Esophagus (tissue), 2 donors: ENCODE data around the gene EPB41L1. TPM values are rescaled to one million over a fixed set of nuclear protein-coding genes. Genes with fewer than 3 reads are reported as not detected.

Experiments
- H3K27ac ChIP-seq, 2 donors: one replicate each; pipeline ENCODE4 v1.5.1; 2013; ENCODE audit warnings: low read depth in 2 of 2, mild to moderate bottlenecking in 2 of 2, inconsistent platforms in 1 of 2, low read length in 1 of 2, moderate library complexity in 1 of 2
- H3K27me3 ChIP-seq, 2 donors: one replicate each; pipeline ENCODE4 v1.6.1; 2013; ENCODE audit warnings: low read length in 2 of 2, control low read depth in 1 of 2, mild to moderate bottlenecking in 1 of 2; ENCODE audit not compliant: insufficient read depth in 2 of 2, control insufficient read depth in 1 of 2
- H3K36me3 ChIP-seq, 2 donors: one replicate each; pipeline ENCODE4 v1.6.1; 2013; ENCODE audit warnings: low read length in 1 of 2; ENCODE audit not compliant: control insufficient read depth in 2 of 2, insufficient read depth in 2 of 2
- H3K4me1 ChIP-seq, 2 donors: one replicate each; pipeline ENCODE4 v1.6.1; 2013; ENCODE audit warnings: low read length in 1 of 2; ENCODE audit not compliant: control insufficient read depth in 2 of 2, insufficient read depth in 2 of 2
- H3K4me3 ChIP-seq, 2 donors: one replicate each; pipeline ENCODE4 v1.5.1; 2013; ENCODE audit warnings: low read length in 2 of 2, mild to moderate bottlenecking in 2 of 2, low read depth in 1 of 2, moderate library complexity in 1 of 2
- H3K9me3 ChIP-seq, 2 donors: one replicate each; pipeline ENCODE4 v1.6.1; 2013; ENCODE audit warnings: mild to moderate bottlenecking in 2 of 2, low read depth in 1 of 2, low read length in 1 of 2, moderate library complexity in 1 of 2; ENCODE audit not compliant: control insufficient read depth in 2 of 2, insufficient read depth in 1 of 2
- WGBS, 2 donors: extraction: QIAGEN DNeasy Blood & Tissue Kit; methylation state at CpG; one replicate each; pipeline ENCODE4 v1.1.7; 2013; 5-methylcytosine and 5-hydroxymethylcytosine counted together
- polyA plus RNA-seq, 2 donors: library from polyadenylated mRNA; stranded (reverse); fragments of 200-250 nt; gene quantifications; one replicate each; pipeline ENCODE4 v1.2.3, GENCODE V29; 2013
- donor health status: healthy with polysubstance abuse.
- donor health status: Bipolar disorder and iron deficiency.

The EPB41L1 gene
- polyA plus RNA-seq, 2 donors = 30.2 to 35.0 TPM

- no peak overlapping the region for H3K27ac ChIP-seq
- peaks cover 0 to 13% of the 10 kb centered on the region in 2 donors for H3K36me3 ChIP-seq
- H3K27me3 ChIP-seq = no peaks in the 10 kb centered on the region
- H3K4me1 ChIP-seq = no peaks in the 10 kb centered on the region
- no peaks in the 10 kb centered on the region for H3K9me3 ChIP-seq
- no peak overlapping the region for H3K4me3 ChIP-seq
- 89 to 90% methylated on average over 7 of the region's 7 CpGs for WGBS, 2 donors
Measured at GRCh38 chr20:36225666-36226065, 71.1 kb downstream of the EPB41L1 start.

- Histone ChIP-seq H3K36me3 (peaks cover 0 to 8% of the 10 kb centered on the region in 2 donors), H3K4me3 (no peak overlapping the region), H3K9me3 (no peaks in the 10 kb centered on the region), H3K27me3 (no peaks in the 10 kb centered on the region), H3K27ac (no peak overlapping the region), H3K4me1 (no peaks in the 10 kb centered on the region)
- whole genome bisulfite sequencing, 2 donors = 75 to 76% methylated on average over 6 of the region's 6 CpGs
Measured at GRCh38 chr20:36228770-36229169, 74.2 kb downstream of the EPB41L1 start.

- Histone ChIP-seq H3K27ac (no peak overlapping the region), H3K4me1 (no peaks in the 10 kb centered on the region), H3K4me3 (no peak overlapping the region), H3K27me3 (no peaks in the 10 kb centered on the region), H3K36me3 (peaks cover 0 to 8% of the 10 kb centered on the region in 2 donors), H3K9me3 (no peaks in the 10 kb centered on the region)
- WGBS, 2 donors = 64 to 65% methylated on average over 3 of the region's 3 CpGs
Measured at GRCh38 chr20:36230019-36230418, 75.5 kb downstream of the EPB41L1 start.

GRCh38 chr20:36231331-36231730, 76.8 kb downstream of the EPB41L1 start:
- WGBS, 2 donors = 91 to 94% methylated on average over 7 of the region's 7 CpGs

GRCh38 chr20:36234771-36235320, 80.3 kb downstream of the EPB41L1 start:
- no peak overlapping the region for H3K27ac ChIP-seq
- no peaks in the 10 kb centered on the region for H3K9me3 ChIP-seq
- H3K27me3 ChIP-seq = no peaks in the 10 kb centered on the region
- no peak overlapping the region for H3K4me3 ChIP-seq
- peaks cover 0 to 3% of the 10 kb centered on the region in 2 donors for H3K36me3 ChIP-seq
- peaks cover 2 to 4% of the 10 kb centered on the region in 2 donors for H3K4me1 ChIP-seq
- 73 to 79% methylated on average over 4 of the region's 4 CpGs for WGBS, 2 donors

More at GRCh38 chr20:36231331-36231730, 76.8 kb downstream of the EPB41L1 start:
- Histone ChIP-seq H3K27me3 (no peaks in the 10 kb centered on the region), H3K9me3 (no peaks in the 10 kb centered on the region), H3K27ac (no peak overlapping the region), H3K4me3 (no peak overlapping the region), H3K36me3 (peaks cover 0 to 5% of the 10 kb centered on the region in 2 donors), H3K4me1 (peaks cover 0 to 2% of the 10 kb centered on the region in 2 donors)

GRCh38 chr20:36235892-36236785, 81.6 kb downstream of the EPB41L1 start, which contains the start of gene AAR2:
Gene AAR2 (plus strand): TSS chr20:36236478. CDS start chr20:36239869, 3,391 bp downstream.
- 13 to 14% methylated on average over 44 of the region's 44 CpGs for WGBS, 2 donors
- peak within 1 kb of the TSS; percentile 80 to 86 for H3K27ac ChIP-seq
- peaks cover 0 to 10% of the 10 kb centered on the region in 2 donors for H3K36me3 ChIP-seq
- no peaks in the 10 kb centered on the region for H3K9me3 ChIP-seq
- peaks cover 2 to 4% of the 10 kb centered on the region in 2 donors for H3K4me1 ChIP-seq
- H3K27me3 ChIP-seq = no peaks in the 10 kb centered on the region
- peak within 1 kb of the TSS; percentile 85 to 98 for H3K4me3 ChIP-seq

GRCh38 chr20:36236786-36237121, 82.2 kb downstream of the EPB41L1 start:
- WGBS, 2 donors = 0 to 1% methylated on average over 6 of the region's 6 CpGs
- peaks cover 2 to 4% of the 10 kb centered on the region in 2 donors for H3K4me1 ChIP-seq
- peak overlapping the region; percentile 80 to 86 for H3K27ac ChIP-seq
- H3K4me3 ChIP-seq = peak overlapping the region; percentile 85 to 98
- no peaks in the 10 kb centered on the region for H3K9me3 ChIP-seq
- no peaks in the 10 kb centered on the region for H3K27me3 ChIP-seq
- H3K36me3 ChIP-seq = peaks cover 0 to 10% of the 10 kb centered on the region in 2 donors

GRCh38 chr20:36237477-36237876, 82.9 kb downstream of the EPB41L1 start:
- WGBS, 2 donors = 57% methylated on average over 5 of the region's 5 CpGs
- Histone ChIP-seq H3K4me3 (peak overlapping the region; percentile 85 to 98), H3K4me1 (peaks cover 2 to 4% of the 10 kb centered on the region in 2 donors), H3K36me3 (peaks cover 0 to 10% of the 10 kb centered on the region in 2 donors), H3K9me3 (no peaks in the 10 kb centered on the region), H3K27ac (peak overlapping the region in 1 of 2 donors; percentile 57), H3K27me3 (no peaks in the 10 kb centered on the region)

GRCh38 chr20:36238153-36238552, 83.6 kb downstream of the EPB41L1 start:
- Histone ChIP-seq H3K36me3 (peaks cover 0 to 10% of the 10 kb centered on the region in 2 donors), H3K4me1 (peaks cover 2 to 4% of the 10 kb centered on the region in 2 donors), H3K27me3 (no peaks in the 10 kb centered on the region), H3K27ac (no peak overlapping the region), H3K9me3 (no peaks in the 10 kb centered on the region), H3K4me3 (no peak overlapping the region)
- WGBS, 2 donors = 88 to 90% methylated on average over 3 of the region's 3 CpGs
